NCI-H2107 (cell line): ENCODE data around the gene KCNB1.

Experiments
- DNase-seq: peaks from one replicate; lab custom pipeline; 2025; lab: John Stamatoyannopoulos, UW

The KCNB1 gene

GRCh38 chr20:49497398-49497669, 14.9 kb upstream of the KCNB1 start:
- no peak for DNase-seq

GRCh38 chr20:49496553-49497397, 14.3 kb upstream of the KCNB1 start:
- no peak for DNase-seq

GRCh38 chr20:49496043-49496442, 13.6 kb upstream of the KCNB1 start:
- DNase-seq, result no peak

- DNase-seq, result no peak
Observed at GRCh38 chr20:49490689-49491088, 8.2 kb upstream of the KCNB1 start.

- DNase-seq, result no peak
Observed at GRCh38 chr20:49489688-49490087, 7.2 kb upstream of the KCNB1 start.

- DNase-seq, result no peak
Observed at GRCh38 chr20:49486064-49486463, 3.6 kb upstream of the KCNB1 start.

GRCh38 chr20:49485563-49485962, 3.1 kb upstream of the KCNB1 start:
- DNase-seq, result no peak

- peak; percentile 84 for DNase-seq
Observed at GRCh38 chr20:49484180-49485140, 2.0 kb upstream of the KCNB1 start.

- no peak for DNase-seq
Observed at GRCh38 chr20:49483696-49484123, 1.2 kb upstream of the KCNB1 start.

GRCh38 chr20:49483018-49483695, 689 bp upstream of the KCNB1 start:
- no peak for DNase-seq

GRCh38 chr20:49482173-49482572, 295 bp downstream of the KCNB1 start:
- no peak for DNase-seq

- no peak for DNase-seq
Observed at GRCh38 chr20:49481116-49481515, 1.4 kb downstream of the KCNB1 start.

- DNase-seq, result no peak
Observed at GRCh38 chr20:49480236-49480635, 2.2 kb downstream of the KCNB1 start.

GRCh38 chr20:49479785-49480184, 2.7 kb downstream of the KCNB1 start:
- DNase-seq, result no peak

- no peak for DNase-seq
Observed at GRCh38 chr20:49478754-49479689, 3.4 kb downstream of the KCNB1 start.

- DNase-seq, result no peak
Observed at GRCh38 chr20:49478266-49478665, 4.2 kb downstream of the KCNB1 start.

GRCh38 chr20:49477200-49477599, 5.3 kb downstream of the KCNB1 start:
- DNase-seq, result no peak

- DNase-seq, result no peak
Observed at GRCh38 chr20:49476016-49476355, 6.5 kb downstream of the KCNB1 start.

- DNase-seq, result no peak
Observed at GRCh38 chr20:49475292-49476015, 7.0 kb downstream of the KCNB1 start.

GRCh38 chr20:49471397-49471796, 11.1 kb downstream of the KCNB1 start:
- no peak for DNase-seq

- DNase-seq, result no peak
Observed at GRCh38 chr20:49470922-49471321, 11.5 kb downstream of the KCNB1 start.
